GM12801 (cell line): Measurements from ENCODE around the gene WNT9B.

Source experiments
- CTCF ChIP-seq: IDR thresholded peaks from one replicate; pipeline ENCODE4 v1.5.1; 2011; ENCODE audit warnings: control low read depth; ENCODE audit not compliant: insufficient read length; ENCODE audit errors: extremely low read depth

The WNT9B gene

GRCh38 chr17:46917041-46917440 is 65.7 kb downstream of the WNT9B start:
- no peak for TF ChIP-seq CTCF

GRCh38 chr17:46917516-46917915 is 66.1 kb downstream of the WNT9B start:
- TF ChIP-seq CTCF, result no peak

- TF ChIP-seq CTCF, result no peak
Observed at GRCh38 chr17:46922487-46922803, 71.1 kb downstream of the WNT9B start.

GRCh38 chr17:46922804-46923635 is 71.6 kb downstream of the WNT9B start, which contains the start of gene GOSR2:
Gene GOSR2 (plus strand): TSS chr17:46923160. CDS start chr17:46923193, 33 bp downstream.
- TF ChIP-seq CTCF, result no peak

GRCh38 chr17:46925185-46925868 is 73.9 kb downstream of the WNT9B start:
- no peak for TF ChIP-seq CTCF

GRCh38 chr17:46928467-46929261 is 77.3 kb downstream of the WNT9B start:
- no peak for TF ChIP-seq CTCF

- no peak for TF ChIP-seq CTCF
Observed at GRCh38 chr17:46929413-46929812, 78.0 kb downstream of the WNT9B start.
